Measurements from ENCODE around the gene SHC3.

DNA sequence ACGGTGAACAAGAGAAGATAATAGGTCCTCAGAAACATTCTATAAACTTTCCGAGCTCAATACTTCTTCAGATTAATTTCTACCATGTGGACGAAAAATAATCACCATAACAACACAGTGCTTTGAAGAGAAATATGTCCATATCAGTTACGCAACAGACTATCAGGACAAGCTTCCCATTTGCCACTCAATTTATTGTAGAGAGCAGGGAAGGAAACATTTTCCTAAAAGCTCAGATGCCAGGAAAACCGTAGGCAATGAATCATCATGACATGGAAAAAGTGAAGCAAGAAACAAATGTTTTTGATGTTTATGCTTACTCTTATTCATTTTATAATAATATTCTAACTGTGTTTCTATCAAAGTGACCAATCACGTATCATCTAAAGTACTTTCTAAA, 99.8 kb downstream of the SHC3 start:
- TF ChIP-seq, protein P1, sequence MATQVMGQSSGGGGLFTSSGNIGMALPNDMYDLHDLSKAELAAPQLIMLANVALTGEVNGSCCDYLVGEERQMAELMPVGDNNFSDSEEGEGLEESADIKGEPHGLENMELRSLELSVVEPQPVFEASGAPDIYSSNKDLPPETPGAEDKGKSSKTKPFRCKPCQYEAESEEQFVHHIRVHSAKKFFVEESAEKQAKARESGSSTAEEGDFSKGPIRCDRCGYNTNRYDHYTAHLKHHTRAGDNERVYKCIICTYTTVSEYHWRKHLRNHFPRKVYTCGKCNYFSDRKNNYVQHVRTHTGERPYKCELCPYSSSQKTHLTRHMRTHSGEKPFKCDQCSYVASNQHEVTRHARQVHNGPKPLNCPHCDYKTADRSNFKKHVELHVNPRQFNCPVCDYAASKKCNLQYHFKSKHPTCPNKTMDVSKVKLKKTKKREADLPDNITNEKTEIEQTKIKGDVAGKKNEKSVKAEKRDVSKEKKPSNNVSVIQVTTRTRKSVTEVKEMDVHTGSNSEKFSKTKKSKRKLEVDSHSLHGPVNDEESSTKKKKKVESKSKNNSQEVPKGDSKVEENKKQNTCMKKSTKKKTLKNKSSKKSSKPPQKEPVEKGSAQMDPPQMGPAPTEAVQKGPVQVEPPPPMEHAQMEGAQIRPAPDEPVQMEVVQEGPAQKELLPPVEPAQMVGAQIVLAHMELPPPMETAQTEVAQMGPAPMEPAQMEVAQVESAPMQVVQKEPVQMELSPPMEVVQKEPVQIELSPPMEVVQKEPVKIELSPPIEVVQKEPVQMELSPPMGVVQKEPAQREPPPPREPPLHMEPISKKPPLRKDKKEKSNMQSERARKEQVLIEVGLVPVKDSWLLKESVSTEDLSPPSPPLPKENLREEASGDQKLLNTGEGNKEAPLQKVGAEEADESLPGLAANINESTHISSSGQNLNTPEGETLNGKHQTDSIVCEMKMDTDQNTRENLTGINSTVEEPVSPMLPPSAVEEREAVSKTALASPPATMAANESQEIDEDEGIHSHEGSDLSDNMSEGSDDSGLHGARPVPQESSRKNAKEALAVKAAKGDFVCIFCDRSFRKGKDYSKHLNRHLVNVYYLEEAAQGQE (IDR thresholded peaks at IDR 0.05; ENCODE audit: low read depth), result no peak
- TF ChIP-seq RAD21 (IDR thresholded peaks at IDR 0.05; ENCODE audit: low read depth), result no peak
- TF ChIP-seq, protein P2, sequence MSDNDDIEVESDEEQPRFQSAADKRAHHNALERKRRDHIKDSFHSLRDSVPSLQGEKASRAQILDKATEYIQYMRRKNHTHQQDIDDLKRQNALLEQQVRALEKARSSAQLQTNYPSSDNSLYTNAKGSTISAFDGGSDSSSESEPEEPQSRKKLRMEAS (IDR thresholded peaks at IDR 0.05), result no peak
- TF ChIP-seq ZBTB7A (IDR thresholded peaks at IDR 0.05; ENCODE audit: low read depth), result no peak
- TF ChIP-seq CEBPB (IDR thresholded peaks at IDR 0.05), result no peak
- TF ChIP-seq CREB1 (IDR thresholded peaks at IDR 0.05; ENCODE audit: low read depth), result no peak
- no peak for TF ChIP-seq FOXM1 (IDR thresholded peaks at IDR 0.05; ENCODE audit: borderline replicate concordance, low read depth)
- TF ChIP-seq TAF1 (IDR thresholded peaks at IDR 0.05; ENCODE audit: low read depth), result no peak
- TF ChIP-seq TCF12 (IDR thresholded peaks at IDR 0.05; ENCODE audit: low read depth), result no peak

All from Ishikawa (cell line).